Measurements from ENCODE around the gene EMILIN3. TPM values are rescaled to one million over a fixed set of nuclear protein-coding genes. Genes with fewer than 3 reads are reported as not detected.

Gene EMILIN3
- total and polyA plus RNA-seq, 5 donors: 2.1 to 7.4 (median 4.8) TPM

- H3K9me3 ChIP-seq (ENCODE audit: control insufficient read depth, low read length): no peaks in the 10 kb centered on the region
- intact Hi-C loops (cut with DNase I): loop anchor here in 3 of 4 donors (10.0 kb wide), 1 partner anchor 89 kb away; no protein-coding TSS in a partner anchor
- no peak overlapping the region for H3K4me3 ChIP-seq (ENCODE audit: low read length)
- DNase-seq (no peak), ATAC-seq (no peak)
- peaks cover 5% of the 10 kb centered on the region for H3K4me1 ChIP-seq (ENCODE audit: control insufficient read depth, insufficient read depth, low read length)
- WGBS: 85% methylated on average over 2 of the region's 2 CpGs
- no peaks in the 10 kb centered on the region for H3K27me3 ChIP-seq (ENCODE audit: control insufficient read depth, insufficient read depth)
- peak overlapping the region; percentile 42 for H3K27ac ChIP-seq (ENCODE audit: low read length)
Measured at GRCh38 chr20:41334036-41334435, 32.6 kb downstream of the EMILIN3 start.

GRCh38 chr20:41331731-41332130 is 34.9 kb downstream of the EMILIN3 start:
- WGBS: 92% methylated on average over 4 of the region's 4 CpGs
- no peak for ATAC-seq
- intact Hi-C loops (cut with DNase I): loop anchor here in 3 of 4 donors (10.0 kb wide), 1 partner anchor 87 kb away; no protein-coding TSS in a partner anchor

GRCh38 chr20:41330941-41331340 is 35.7 kb downstream of the EMILIN3 start:
- H3K9me3 ChIP-seq (ENCODE audit: control insufficient read depth, low read length): no peaks in the 10 kb centered on the region
- H3K4me3 ChIP-seq (ENCODE audit: low read length): no peak overlapping the region
- 79% methylated on average over 1 of the region's 1 CpG for WGBS
- intact Hi-C loops (cut with DNase I): loop anchor here in 3 of 4 donors (10.0 kb wide), 1 partner anchor 86 kb away; no protein-coding TSS in a partner anchor
- H3K27ac ChIP-seq (ENCODE audit: low read length): no peak overlapping the region
- peaks cover 5% of the 10 kb centered on the region for H3K4me1 ChIP-seq (ENCODE audit: control insufficient read depth, insufficient read depth, low read length)
- DNase-seq (no peak), ATAC-seq (no peak)
- H3K27me3 ChIP-seq (ENCODE audit: control insufficient read depth, insufficient read depth): no peaks in the 10 kb centered on the region

More at GRCh38 chr20:41331731-41332130, 34.9 kb downstream of the EMILIN3 start:
- Histone ChIP-seq H3K27ac (ENCODE audit: low read length) (no peak overlapping the region), H3K9me3 (ENCODE audit: control insufficient read depth, low read length) (no peaks in the 10 kb centered on the region), H3K4me1 (ENCODE audit: control insufficient read depth, insufficient read depth, low read length) (peaks cover 5% of the 10 kb centered on the region), H3K27me3 (ENCODE audit: control insufficient read depth, insufficient read depth) (no peaks in the 10 kb centered on the region), H3K4me3 (ENCODE audit: low read length) (no peak overlapping the region)
- no peak for DNase-seq

- WGBS: 78% methylated on average over 5 of the region's 5 CpGs
Measured at GRCh38 chr20:41330343-41330720, 36.3 kb downstream of the EMILIN3 start.

GRCh38 chr20:41329435-41330342 is 36.9 kb downstream of the EMILIN3 start:
- Histone ChIP-seq H3K4me1 (ENCODE audit: control insufficient read depth, insufficient read depth, low read length) (peaks cover 5% of the 10 kb centered on the region), H3K27ac (ENCODE audit: low read length) (peak overlapping the region; percentile 92), H3K27me3 (ENCODE audit: control insufficient read depth, insufficient read depth) (no peaks in the 10 kb centered on the region), H3K4me3 (ENCODE audit: low read length) (no peak overlapping the region), H3K9me3 (ENCODE audit: control insufficient read depth, low read length) (no peaks in the 10 kb centered on the region)
- intact Hi-C loops (cut with DNase I): loop anchor here in 3 of 4 donors (10.0 kb wide), 1 partner anchor 85 kb away; no protein-coding TSS in a partner anchor
- DNase-seq: peak; percentile 84 to 89 (median 88)
- ATAC-seq: peak; percentile 96 to 99
- WGBS: 38% methylated on average over 14 of the region's 14 CpGs

More at GRCh38 chr20:41330343-41330720, 36.3 kb downstream of the EMILIN3 start:
- Histone ChIP-seq H3K4me3 (ENCODE audit: low read length) (no peak overlapping the region), H3K27ac (ENCODE audit: low read length) (peak overlapping the region; percentile 92), H3K4me1 (ENCODE audit: control insufficient read depth, insufficient read depth, low read length) (peaks cover 5% of the 10 kb centered on the region), H3K9me3 (ENCODE audit: control insufficient read depth, low read length) (no peaks in the 10 kb centered on the region), H3K27me3 (ENCODE audit: control insufficient read depth, insufficient read depth) (no peaks in the 10 kb centered on the region)
- ATAC-seq (no peak), DNase-seq (no peak)
- intact Hi-C loops (cut with DNase I): loop anchor here in 3 of 4 donors (10.0 kb wide), 1 partner anchor 86 kb away; no protein-coding TSS in a partner anchor

GRCh38 chr20:41327178-41327577 is 39.4 kb downstream of the EMILIN3 start:
- H3K4me1 ChIP-seq (ENCODE audit: control insufficient read depth, insufficient read depth, low read length): peaks cover 5% of the 10 kb centered on the region
- H3K27ac ChIP-seq (ENCODE audit: low read length): no peak overlapping the region
- no peak for ATAC-seq
- intact Hi-C loops (cut with DNase I): no loop called here
- no peaks in the 10 kb centered on the region for H3K27me3 ChIP-seq (ENCODE audit: control insufficient read depth, insufficient read depth)
- DNase-seq: no peak
- H3K9me3 ChIP-seq (ENCODE audit: control insufficient read depth, low read length): no peaks in the 10 kb centered on the region
- no peak overlapping the region for H3K4me3 ChIP-seq (ENCODE audit: low read length)
- WGBS: 80% methylated on average over 5 of the region's 5 CpGs

GRCh38 chr20:41320976-41321375 is 45.6 kb downstream of the EMILIN3 start:
- Histone ChIP-seq H3K9me3 (ENCODE audit: control insufficient read depth, low read length) (no peaks in the 10 kb centered on the region), H3K27me3 (ENCODE audit: control insufficient read depth, insufficient read depth) (no peaks in the 10 kb centered on the region), H3K4me3 (ENCODE audit: low read length) (no peak overlapping the region), H3K27ac (ENCODE audit: low read length) (no peak overlapping the region), H3K4me1 (ENCODE audit: control insufficient read depth, insufficient read depth, low read length) (no peaks in the 10 kb centered on the region)
- no peak for ATAC-seq
- intact Hi-C loops (cut with DNase I): no loop called here
- DNase-seq: no peak
- 67% methylated on average over 1 of the region's 1 CpG for WGBS

GRCh38 chr20:41320441-41320840 is 46.2 kb downstream of the EMILIN3 start:
- Histone ChIP-seq H3K4me3 (ENCODE audit: low read length) (no peak overlapping the region), H3K27ac (ENCODE audit: low read length) (no peak overlapping the region), H3K9me3 (ENCODE audit: control insufficient read depth, low read length) (no peaks in the 10 kb centered on the region), H3K27me3 (ENCODE audit: control insufficient read depth, insufficient read depth) (no peaks in the 10 kb centered on the region), H3K4me1 (ENCODE audit: control insufficient read depth, insufficient read depth, low read length) (no peaks in the 10 kb centered on the region)
- ATAC-seq: no peak
- intact Hi-C loops (cut with DNase I): no loop called here
- no peak for DNase-seq

GRCh38 chr20:41318271-41318649 is 48.4 kb downstream of the EMILIN3 start:
- no peak for ATAC-seq

GRCh38 chr20:41317546-41318270 is 48.9 kb downstream of the EMILIN3 start, which contains the start of gene ZHX3:
ZHX3 (minus strand) TSS chr20:41317731; CDS start chr20:41204916, 112,815 bp downstream.
- ATAC-seq: peak; percentile 99
- WGBS: under 1% methylated on average over 62 of the region's 64 CpGs
- H3K4me3 ChIP-seq (ENCODE audit: low read length): peak within 1 kb of the TSS; percentile 82
- intact Hi-C loops (cut with DNase I): loop anchor here in 1 of 4 donors (5.0 kb wide), 1 partner anchor 70 kb away; no protein-coding TSS in a partner anchor
- DNase-seq: peak; percentile 99
- H3K27ac ChIP-seq (ENCODE audit: low read length): peak within 1 kb of the TSS; percentile 93
- H3K4me1 ChIP-seq (ENCODE audit: control insufficient read depth, insufficient read depth, low read length): peaks cover 2% of the 10 kb centered on the region
- no peaks in the 10 kb centered on the region for H3K9me3 ChIP-seq (ENCODE audit: control insufficient read depth, low read length)
- no peaks in the 10 kb centered on the region for H3K27me3 ChIP-seq (ENCODE audit: control insufficient read depth, insufficient read depth)

More at GRCh38 chr20:41318271-41318649, 48.4 kb downstream of the EMILIN3 start:
- H3K4me3 ChIP-seq (ENCODE audit: low read length): peak overlapping the region; percentile 82
- 66% methylated on average over 5 of the region's 5 CpGs for WGBS
- DNase-seq: no peak
- intact Hi-C loops (cut with DNase I): loop anchor here in 1 of 4 donors (5.0 kb wide), 1 partner anchor 71 kb away; no protein-coding TSS in a partner anchor
- H3K4me1 ChIP-seq (ENCODE audit: control insufficient read depth, insufficient read depth, low read length): no peaks in the 10 kb centered on the region
- no peak overlapping the region for H3K27ac ChIP-seq (ENCODE audit: low read length)
- H3K27me3 ChIP-seq (ENCODE audit: control insufficient read depth, insufficient read depth): no peaks in the 10 kb centered on the region
- no peaks in the 10 kb centered on the region for H3K9me3 ChIP-seq (ENCODE audit: control insufficient read depth, low read length)

Measured in right cardiac atrium (tissue), 5 donors.